ENCODE measurements around the gene PRKCA.

PRKCA gene

DNA sequence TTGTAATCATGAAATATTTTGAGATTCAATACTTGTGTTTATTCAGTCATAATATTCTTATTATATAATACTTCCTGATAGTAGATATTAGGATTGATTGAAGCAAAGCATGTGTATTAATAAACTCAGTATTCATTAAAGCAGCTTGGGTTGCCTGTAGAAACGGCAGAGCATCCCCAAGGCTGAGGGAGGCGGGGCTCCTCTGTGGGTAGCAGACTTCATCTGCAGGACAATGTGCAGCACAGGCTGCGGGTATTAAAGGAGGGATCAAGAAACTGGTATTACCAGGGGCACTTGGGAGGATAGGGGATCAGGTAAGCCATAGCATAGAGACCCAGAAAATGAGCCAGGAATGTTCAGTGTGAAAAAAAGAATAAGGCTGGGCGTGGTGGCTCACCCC lies 213.6 kb downstream of the PRKCA start:
- Histone ChIP-seq H4K8ac (ENCODE audit: low read depth, low read length) (no peak overlapping the region), H2AK5ac (ENCODE audit: low read depth, low read length) (no peak overlapping the region), H3K36me3 (replicated peaks in 1 of 2; ENCODE audit: control insufficient read depth in 2 of 2, insufficient read depth in 2 of 2, low read length in 2 of 2) (no peaks in the 10 kb centered on the region), H3K23ac (ENCODE audit: low read depth, low read length, poor library complexity) (no peak overlapping the region), H3K79me1 (ENCODE audit: low read depth, low read length) (no peaks in the 10 kb centered on the region), H3K4me2 (ENCODE audit: insufficient read depth, low read length, poor library complexity, severe bottlenecking) (no peak overlapping the region), H3K27ac (replicated peaks; ENCODE audit: low read length) (no peak overlapping the region), H3K18ac (ENCODE audit: low read length) (no peak overlapping the region), H4K91ac (ENCODE audit: low read depth, low read length, poor library complexity) (no peak overlapping the region), H2BK15ac (ENCODE audit: low read length) (no peak overlapping the region), H3K27me3 (ENCODE audit: control insufficient read depth in 3 of 3, insufficient read depth in 3 of 3, low read depth in 1 of 3, low read length in 3 of 3) (no peaks in the 10 kb centered on the region), H2BK12ac (ENCODE audit: low read length) (no peak overlapping the region), H2BK120ac (ENCODE audit: low read depth, low read length) (no peak overlapping the region), H2AFZ (ENCODE audit: low read length) (no peak overlapping the region), H3K4me1 (ENCODE audit: control insufficient read depth in 2 of 2, insufficient read depth in 1 of 2, low read depth in 1 of 2, low read length in 2 of 2) (peaks cover 0 to 13% of the 10 kb centered on the region in 2 donors), H3K4me3 (ENCODE audit: low read length in 2 of 2) (no peak overlapping the region), H3K4ac (ENCODE audit: low read length) (no peak overlapping the region), H3K9me3 (replicated peaks in 1 of 2; ENCODE audit: control insufficient read depth in 2 of 2, insufficient read depth in 1 of 2, low read depth in 1 of 2, low read length in 2 of 2) (no peaks in the 10 kb centered on the region), H3K9ac (ENCODE audit: low read depth, low read length, poor library complexity) (no peak overlapping the region), H3K14ac (ENCODE audit: low read length) (no peak overlapping the region), H2BK5ac (ENCODE audit: low read length) (no peak overlapping the region)
- no CpG with 5 or more reads among the region's 4 CpGs for WGBS, 2 donors (ENCODE audit: extremely low coverage in 2 of 2, insufficient read length in 2 of 2, insufficient replicate concordance in 1 of 2)
- DNase-seq (ENCODE audit: low spot score) = no peak

DNA sequence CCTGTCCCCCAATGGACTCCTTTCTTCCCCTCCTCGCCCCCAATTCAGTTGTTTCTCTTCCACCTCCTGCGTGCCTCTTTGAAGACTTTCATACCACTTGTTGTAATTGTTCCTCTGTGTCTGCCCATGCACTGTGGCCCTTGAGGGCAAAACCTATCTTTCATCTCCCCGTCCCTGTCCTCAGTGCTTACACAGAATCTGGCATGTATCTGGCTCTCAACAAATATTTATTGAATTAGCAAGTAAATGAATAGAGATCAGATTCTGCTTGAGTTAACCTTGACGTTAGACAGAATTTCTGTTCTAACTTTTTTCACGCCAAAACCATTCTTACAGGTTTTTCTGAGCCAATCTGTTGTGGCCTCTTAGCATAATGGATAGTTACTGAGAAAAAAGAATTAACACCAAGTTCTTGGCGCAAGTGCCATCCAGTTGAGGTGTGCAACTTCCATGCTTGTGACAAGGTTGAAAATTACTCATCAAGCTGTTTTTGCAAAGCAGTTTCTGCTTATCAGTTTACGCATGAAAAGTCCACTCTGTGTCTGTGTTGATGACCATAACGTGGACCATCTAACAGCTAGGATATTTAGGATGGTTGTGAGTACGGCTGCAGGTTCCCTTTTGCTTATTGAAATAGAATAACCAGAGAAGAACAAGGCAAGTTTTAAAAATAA lies 215.1 kb downstream of the PRKCA start:
- no peak overlapping the region for H3K4ac ChIP-seq (ENCODE audit: low read length)
- H3K23ac ChIP-seq (ENCODE audit: low read depth, low read length, poor library complexity) = no peak overlapping the region
- no peaks in the 10 kb centered on the region for H3K27me3 ChIP-seq (ENCODE audit: control insufficient read depth in 3 of 3, insufficient read depth in 3 of 3, low read depth in 1 of 3, low read length in 3 of 3)
- no peak overlapping the region for H2BK12ac ChIP-seq (ENCODE audit: low read length)
- H3K18ac ChIP-seq (ENCODE audit: low read length) = no peak overlapping the region
- no peak overlapping the region for H4K8ac ChIP-seq (ENCODE audit: low read depth, low read length)
- WGBS, 2 donors (ENCODE audit: extremely low coverage in 2 of 2, insufficient read length in 2 of 2, insufficient replicate concordance in 1 of 2) = no CpG with 5 or more reads among the region's 9 CpGs
- H4K91ac ChIP-seq (ENCODE audit: low read depth, low read length, poor library complexity) = no peak overlapping the region
- DNase-seq (ENCODE audit: low spot score) = no peak
- H2AK5ac ChIP-seq (ENCODE audit: low read depth, low read length) = no peak overlapping the region
- no peak overlapping the region for H3K4me3 ChIP-seq (ENCODE audit: low read length in 2 of 2)
- H2BK120ac ChIP-seq (ENCODE audit: low read depth, low read length) = no peak overlapping the region
- H3K4me1 ChIP-seq (ENCODE audit: control insufficient read depth in 2 of 2, insufficient read depth in 1 of 2, low read depth in 1 of 2, low read length in 2 of 2) = peaks cover 0 to 13% of the 10 kb centered on the region in 2 donors
- no peak overlapping the region for H3K9ac ChIP-seq (ENCODE audit: low read depth, low read length, poor library complexity)
- H2BK5ac ChIP-seq (ENCODE audit: low read length) = no peak overlapping the region
- H3K27ac ChIP-seq (replicated peaks; ENCODE audit: low read length) = no peak overlapping the region
- H3K36me3 ChIP-seq (replicated peaks in 1 of 2; ENCODE audit: control insufficient read depth in 2 of 2, insufficient read depth in 2 of 2, low read length in 2 of 2) = no peaks in the 10 kb centered on the region
- H3K79me1 ChIP-seq (ENCODE audit: low read depth, low read length) = no peaks in the 10 kb centered on the region
- H3K9me3 ChIP-seq (replicated peaks in 1 of 2; ENCODE audit: control insufficient read depth in 2 of 2, insufficient read depth in 1 of 2, low read depth in 1 of 2, low read length in 2 of 2) = no peaks in the 10 kb centered on the region
- no peak overlapping the region for H3K4me2 ChIP-seq (ENCODE audit: insufficient read depth, low read length, poor library complexity, severe bottlenecking)
- H2BK15ac ChIP-seq (ENCODE audit: low read length) = no peak overlapping the region
- no peak overlapping the region for H2AFZ ChIP-seq (ENCODE audit: low read length)
- no peak overlapping the region for H3K14ac ChIP-seq (ENCODE audit: low read length)

DNA sequence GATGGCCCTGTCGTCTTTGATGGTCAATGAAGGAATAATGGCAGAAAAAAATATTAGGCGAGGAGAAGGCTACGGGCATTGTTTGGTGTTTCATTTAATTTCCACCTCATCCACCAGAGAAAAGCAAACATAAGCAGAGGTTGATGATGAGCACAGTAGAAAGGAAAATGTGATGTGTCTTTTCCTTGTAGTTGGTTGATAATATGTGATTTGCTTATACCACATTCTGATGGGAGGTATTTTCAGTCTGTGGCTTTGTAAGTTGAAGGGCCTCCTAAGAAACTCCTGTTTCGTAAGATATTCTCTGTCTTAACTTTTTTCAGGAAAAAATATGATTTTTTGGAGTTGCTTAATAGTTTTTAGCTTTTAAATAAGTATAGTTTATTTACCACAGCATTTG lies 215.7 kb downstream of the PRKCA start:
- Histone ChIP-seq H2AK5ac (ENCODE audit: low read depth, low read length) (no peak overlapping the region), H3K4ac (ENCODE audit: low read length) (no peak overlapping the region), H3K36me3 (replicated peaks in 1 of 2; ENCODE audit: control insufficient read depth in 2 of 2, insufficient read depth in 2 of 2, low read length in 2 of 2) (no peaks in the 10 kb centered on the region), H2BK12ac (ENCODE audit: low read length) (no peak overlapping the region), H2BK120ac (ENCODE audit: low read depth, low read length) (no peak overlapping the region), H3K9me3 (replicated peaks in 1 of 2; ENCODE audit: control insufficient read depth in 2 of 2, insufficient read depth in 1 of 2, low read depth in 1 of 2, low read length in 2 of 2) (no peaks in the 10 kb centered on the region), H3K4me3 (ENCODE audit: low read length in 2 of 2) (no peak overlapping the region), H3K23ac (ENCODE audit: low read depth, low read length, poor library complexity) (no peak overlapping the region), H3K4me1 (ENCODE audit: control insufficient read depth in 2 of 2, insufficient read depth in 1 of 2, low read depth in 1 of 2, low read length in 2 of 2) (peaks cover 0 to 13% of the 10 kb centered on the region in 2 donors), H3K27ac (replicated peaks; ENCODE audit: low read length) (no peak overlapping the region), H3K27me3 (ENCODE audit: control insufficient read depth in 3 of 3, insufficient read depth in 3 of 3, low read depth in 1 of 3, low read length in 3 of 3) (no peaks in the 10 kb centered on the region), H3K14ac (ENCODE audit: low read length) (no peak overlapping the region), H3K79me1 (ENCODE audit: low read depth, low read length) (no peaks in the 10 kb centered on the region), H2BK5ac (ENCODE audit: low read length) (no peak overlapping the region), H3K9ac (ENCODE audit: low read depth, low read length, poor library complexity) (no peak overlapping the region), H4K8ac (ENCODE audit: low read depth, low read length) (no peak overlapping the region), H4K91ac (ENCODE audit: low read depth, low read length, poor library complexity) (no peak overlapping the region), H3K18ac (ENCODE audit: low read length) (no peak overlapping the region), H3K4me2 (ENCODE audit: insufficient read depth, low read length, poor library complexity, severe bottlenecking) (no peak overlapping the region), H2BK15ac (ENCODE audit: low read length) (no peak overlapping the region), H2AFZ (ENCODE audit: low read length) (no peak overlapping the region)
- no CpG with 5 or more reads among the region's 4 CpGs for WGBS, 2 donors (ENCODE audit: extremely low coverage in 2 of 2, insufficient read length in 2 of 2, insufficient replicate concordance in 1 of 2)
- no peak for DNase-seq (ENCODE audit: low spot score)

DNA sequence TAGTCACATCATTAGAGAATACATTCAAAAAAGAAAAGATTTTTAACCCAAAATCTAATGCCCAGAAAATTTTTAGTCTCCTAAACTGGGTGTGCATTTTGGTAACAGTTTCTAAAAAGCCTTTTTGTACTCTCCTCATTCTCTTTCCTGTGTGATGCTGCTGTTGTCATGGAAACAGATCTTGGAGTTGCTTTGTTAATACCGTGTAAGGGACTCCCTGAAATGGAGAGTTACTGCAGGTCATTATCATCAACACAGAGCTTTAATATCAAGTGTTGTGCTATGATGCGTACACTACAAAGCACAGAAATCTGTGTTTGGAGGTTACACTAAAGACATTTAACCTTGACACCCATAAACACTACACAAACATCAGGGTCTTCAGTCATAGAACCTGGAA lies 216.3 kb downstream of the PRKCA start:
- Histone ChIP-seq H2BK12ac (ENCODE audit: low read length) (no peak overlapping the region), H2AK5ac (ENCODE audit: low read depth, low read length) (no peak overlapping the region), H3K79me1 (ENCODE audit: low read depth, low read length) (no peaks in the 10 kb centered on the region), H3K9me3 (replicated peaks in 1 of 2; ENCODE audit: control insufficient read depth in 2 of 2, insufficient read depth in 1 of 2, low read depth in 1 of 2, low read length in 2 of 2) (no peaks in the 10 kb centered on the region), H3K4me2 (ENCODE audit: insufficient read depth, low read length, poor library complexity, severe bottlenecking) (no peak overlapping the region), H3K36me3 (replicated peaks in 1 of 2; ENCODE audit: control insufficient read depth in 2 of 2, insufficient read depth in 2 of 2, low read length in 2 of 2) (no peaks in the 10 kb centered on the region), H3K4me1 (ENCODE audit: control insufficient read depth in 2 of 2, insufficient read depth in 1 of 2, low read depth in 1 of 2, low read length in 2 of 2) (peaks cover 2 to 13% of the 10 kb centered on the region in 2 donors), H3K9ac (ENCODE audit: low read depth, low read length, poor library complexity) (no peak overlapping the region), H2BK5ac (ENCODE audit: low read length) (no peak overlapping the region), H2AFZ (ENCODE audit: low read length) (no peak overlapping the region), H3K18ac (ENCODE audit: low read length) (no peak overlapping the region), H3K14ac (ENCODE audit: low read length) (no peak overlapping the region), H3K4me3 (ENCODE audit: low read length in 2 of 2) (no peak overlapping the region), H3K27me3 (ENCODE audit: control insufficient read depth in 3 of 3, insufficient read depth in 3 of 3, low read depth in 1 of 3, low read length in 3 of 3) (no peaks in the 10 kb centered on the region), H4K8ac (ENCODE audit: low read depth, low read length) (no peak overlapping the region), H2BK120ac (ENCODE audit: low read depth, low read length) (no peak overlapping the region), H3K4ac (ENCODE audit: low read length) (no peak overlapping the region), H3K23ac (ENCODE audit: low read depth, low read length, poor library complexity) (no peak overlapping the region), H4K91ac (ENCODE audit: low read depth, low read length, poor library complexity) (no peak overlapping the region), H2BK15ac (ENCODE audit: low read length) (no peak overlapping the region), H3K27ac (replicated peaks; ENCODE audit: low read length) (no peak overlapping the region)
- no peak for DNase-seq (ENCODE audit: low spot score)
- WGBS, 2 donors (ENCODE audit: extremely low coverage in 2 of 2, insufficient read length in 2 of 2, insufficient replicate concordance in 1 of 2) = no CpG with 5 or more reads among the region's 2 CpGs

All from neuronal stem cell (in vitro differentiated cells).